HEK293T (cell line): ENCODE results near the gene AKNA.

Source experiments
- BHLHE40 ChIP-seq: fragments of 450-650 bp; IDR thresholded peaks from 2 replicates; pipeline ENCODE4 v1.6.1; 2016; ENCODE audit warnings: mild to moderate bottlenecking, moderate library complexity, borderline replicate concordance
- FOXA1 ChIP-seq: fragments of 450-650 bp; IDR thresholded peaks from 2 replicates; pipeline ENCODE4 v1.6.1; 2016; ENCODE audit warnings: mild to moderate bottlenecking
- FOXK2 ChIP-seq: fragments of 450-650 bp; IDR thresholded peaks from 2 replicates; pipeline ENCODE4 v1.6.1; 2016; ENCODE audit warnings: mild to moderate bottlenecking
- L3MBTL2 ChIP-seq: fragments of 450-650 bp; conservative IDR thresholded peaks from 2 replicates; pipeline ENCODE4 v1.6.1; 2016; ENCODE audit warnings: mild to moderate bottlenecking
- LEF1 ChIP-seq: fragments of 450-650 bp; IDR thresholded peaks from 2 replicates; pipeline ENCODE4 v1.6.1; 2017; ENCODE audit warnings: mild to moderate bottlenecking, borderline replicate concordance
- NFRKB ChIP-seq: fragments of 450-650 bp; IDR thresholded peaks from 2 replicates; pipeline ENCODE4 v1.6.1; 2016; ENCODE audit warnings: mild to moderate bottlenecking, moderate library complexity
- PKNOX1 ChIP-seq: fragments of 450-650 bp; IDR thresholded peaks from 2 replicates; pipeline ENCODE4 v1.6.1; 2016
- SP1 ChIP-seq: fragments of 450-650 bp; IDR thresholded peaks from 2 replicates; pipeline ENCODE4 v1.6.1; 2017
- SUZ12 ChIP-seq: fragments of 450-650 bp; IDR thresholded peaks from 2 replicates; pipeline ENCODE4 v1.6.1; 2016; ENCODE audit warnings: mild to moderate bottlenecking
- ZNF384 ChIP-seq: fragments of 450-650 bp; IDR thresholded peaks from 2 replicates; pipeline ENCODE4 v1.6.1; 2016

GRCh38 chr9:114335745-114336144, 52.0 kb downstream of the AKNA start:
- TF ChIP-seq BHLHE40 = no peak
- TF ChIP-seq FOXK2 = no peak
- TF ChIP-seq L3MBTL2 = no peak
- no peak for TF ChIP-seq SUZ12
- TF ChIP-seq ZNF384 = no peak
- no peak for TF ChIP-seq NFRKB
- no peak for TF ChIP-seq FOXA1
- no peak for TF ChIP-seq LEF1
- no peak for TF ChIP-seq SP1
- TF ChIP-seq PKNOX1 = no peak
